GM06990 (cell line): ENCODE results near the gene RNF217.

ENCODE experiments used
- DNase-seq: peaks from one replicate; pipeline ENCODE4 v3.0.0-alpha.2; 2011; ENCODE audit not compliant: insufficient read length; ENCODE audit errors: extremely low read depth
- H3K27me3 ChIP-seq: replicated peaks from 2 replicates; pipeline ENCODE4 v1.6.0; 2011; ENCODE audit warnings: low read length; ENCODE audit not compliant: control insufficient read depth, insufficient read depth
- H3K36me3 ChIP-seq: 2 replicates; pipeline ENCODE4 v1.5.1; 2011; ENCODE audit warnings: low read length; ENCODE audit not compliant: control insufficient read depth, insufficient read depth
- H3K4me3 ChIP-seq: replicated peaks from 2 replicates; pipeline ENCODE4 v1.5.1; 2011; ENCODE audit warnings: low read depth, mild to moderate bottlenecking, control low read depth, low read length
- TF ChIP-seq, protein P1 (sequence below): IDR thresholded peaks from 2 replicates; pipeline ENCODE4 v1.5.1; 2011; ENCODE audit warnings: low read length, control low read depth, mild to moderate bottlenecking, inconsistent platforms; ENCODE audit not compliant: insufficient read depth, poor library complexity, severe bottlenecking

Gene RNF217

DNA sequence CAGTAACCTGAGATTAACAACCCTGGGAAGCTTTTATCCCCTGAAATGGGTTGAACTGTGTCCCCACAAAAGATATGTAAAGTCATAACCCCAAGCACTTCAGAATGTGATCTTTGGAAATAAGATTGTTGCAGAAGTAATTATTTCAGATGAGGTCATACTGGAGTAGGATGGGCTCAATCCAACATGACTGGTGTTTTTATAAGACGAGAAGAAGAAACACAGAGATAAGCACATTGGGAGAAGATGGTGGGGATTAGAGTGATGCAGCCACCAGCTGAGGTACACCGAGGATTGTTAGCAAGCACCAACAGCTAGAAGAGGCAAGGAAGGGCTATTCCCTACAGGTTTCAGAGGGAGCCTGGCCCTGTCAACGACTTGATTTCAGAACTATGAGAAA is 12.5 kb upstream of the RNF217 start:
- DNase-seq = no peak
- Histone ChIP-seq H3K36me3 (no peaks in the 10 kb centered on the region), H3K27me3 (no peaks in the 10 kb centered on the region), H3K4me3 (no peak overlapping the region)
- TF ChIP-seq, protein P1, sequence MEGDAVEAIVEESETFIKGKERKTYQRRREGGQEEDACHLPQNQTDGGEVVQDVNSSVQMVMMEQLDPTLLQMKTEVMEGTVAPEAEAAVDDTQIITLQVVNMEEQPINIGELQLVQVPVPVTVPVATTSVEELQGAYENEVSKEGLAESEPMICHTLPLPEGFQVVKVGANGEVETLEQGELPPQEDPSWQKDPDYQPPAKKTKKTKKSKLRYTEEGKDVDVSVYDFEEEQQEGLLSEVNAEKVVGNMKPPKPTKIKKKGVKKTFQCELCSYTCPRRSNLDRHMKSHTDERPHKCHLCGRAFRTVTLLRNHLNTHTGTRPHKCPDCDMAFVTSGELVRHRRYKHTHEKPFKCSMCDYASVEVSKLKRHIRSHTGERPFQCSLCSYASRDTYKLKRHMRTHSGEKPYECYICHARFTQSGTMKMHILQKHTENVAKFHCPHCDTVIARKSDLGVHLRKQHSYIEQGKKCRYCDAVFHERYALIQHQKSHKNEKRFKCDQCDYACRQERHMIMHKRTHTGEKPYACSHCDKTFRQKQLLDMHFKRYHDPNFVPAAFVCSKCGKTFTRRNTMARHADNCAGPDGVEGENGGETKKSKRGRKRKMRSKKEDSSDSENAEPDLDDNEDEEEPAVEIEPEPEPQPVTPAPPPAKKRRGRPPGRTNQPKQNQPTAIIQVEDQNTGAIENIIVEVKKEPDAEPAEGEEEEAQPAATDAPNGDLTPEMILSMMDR = no peak

DNA sequence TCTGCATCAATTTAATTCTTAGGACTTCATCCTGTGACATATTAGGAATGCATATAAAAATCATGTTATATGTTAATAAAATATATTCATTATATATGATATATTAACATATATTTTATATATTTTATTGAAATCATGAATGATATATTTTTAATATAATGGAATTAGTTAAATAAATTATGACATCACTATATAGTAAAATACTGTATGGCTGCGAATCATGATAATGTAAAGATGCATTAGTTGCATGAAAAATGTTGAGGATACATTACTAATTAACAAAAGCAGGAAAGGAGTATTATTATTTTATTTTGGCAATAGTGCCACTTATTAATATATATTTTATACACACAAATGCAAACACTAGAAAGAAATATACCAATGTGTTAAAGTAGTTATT is 8.4 kb upstream of the RNF217 start:
- H3K36me3 ChIP-seq = no peaks in the 10 kb centered on the region
- TF ChIP-seq, protein P1 = no peak
- no peak overlapping the region for H3K4me3 ChIP-seq
- H3K27me3 ChIP-seq = no peaks in the 10 kb centered on the region
- no peak for DNase-seq

DNA sequence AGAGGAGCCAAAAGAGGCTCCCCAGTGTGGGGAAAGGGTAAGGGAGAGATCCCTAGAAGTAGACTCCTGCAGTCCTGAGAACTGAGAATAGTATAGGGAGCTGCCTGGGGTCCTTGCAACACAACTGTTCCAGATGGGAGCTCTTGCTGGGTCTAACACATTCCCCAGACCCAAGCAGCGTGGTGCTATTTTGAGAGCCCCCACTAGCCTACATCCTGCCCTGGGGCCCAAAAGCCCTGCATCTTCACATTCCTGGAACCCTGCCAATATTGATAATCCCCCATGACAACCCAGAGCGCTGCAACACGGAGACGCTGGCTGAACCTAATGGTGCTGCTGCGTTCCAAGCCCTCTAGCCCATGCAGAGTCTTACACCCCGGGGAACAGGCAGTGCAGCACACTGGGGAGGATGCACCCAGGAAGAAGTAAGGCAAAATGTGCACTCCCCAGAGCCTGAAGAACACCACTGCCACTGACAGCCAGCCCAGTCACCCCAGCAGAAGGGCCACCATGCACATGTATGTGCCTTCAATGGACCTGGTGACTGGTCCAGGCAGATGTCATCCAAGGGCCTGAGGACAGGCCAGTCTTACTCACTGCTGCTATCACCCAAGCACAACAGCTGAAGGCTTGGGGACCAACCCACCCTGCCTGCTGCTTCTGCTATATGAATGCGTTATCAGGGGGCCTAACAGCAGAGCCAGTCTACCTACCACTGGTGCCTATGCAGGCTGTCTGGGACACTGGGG is 7.0 kb upstream of the RNF217 start:
- TF ChIP-seq, protein P1 = no peak
- DNase-seq = no peak

DNA sequence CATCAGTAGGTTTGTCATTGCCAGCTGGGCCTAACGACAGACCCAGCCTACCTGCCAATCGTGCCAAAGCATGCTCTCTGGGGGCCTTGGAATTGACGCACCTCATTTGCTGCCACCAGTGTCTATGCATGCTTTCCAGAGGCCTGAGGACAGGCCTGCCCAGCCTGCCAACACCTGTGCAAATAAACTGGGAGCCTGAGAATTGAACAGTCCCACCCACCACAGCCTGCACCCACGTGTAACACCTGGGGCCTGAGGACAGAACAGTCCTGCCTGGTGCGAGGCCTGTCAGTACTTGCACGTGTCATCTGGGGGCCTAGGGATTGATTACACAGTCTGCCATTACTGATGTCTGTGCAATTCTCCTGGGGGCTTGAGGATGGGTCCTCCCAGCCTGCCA is 6.2 kb upstream of the RNF217 start:
- no peak for DNase-seq
- TF ChIP-seq, protein P1 = no peak

More for the DNA sequence above, 7.0 kb upstream of the RNF217 start:
- Histone ChIP-seq H3K4me3 (no peak overlapping the region), H3K27me3 (no peaks in the 10 kb centered on the region), H3K36me3 (no peaks in the 10 kb centered on the region)

DNA sequence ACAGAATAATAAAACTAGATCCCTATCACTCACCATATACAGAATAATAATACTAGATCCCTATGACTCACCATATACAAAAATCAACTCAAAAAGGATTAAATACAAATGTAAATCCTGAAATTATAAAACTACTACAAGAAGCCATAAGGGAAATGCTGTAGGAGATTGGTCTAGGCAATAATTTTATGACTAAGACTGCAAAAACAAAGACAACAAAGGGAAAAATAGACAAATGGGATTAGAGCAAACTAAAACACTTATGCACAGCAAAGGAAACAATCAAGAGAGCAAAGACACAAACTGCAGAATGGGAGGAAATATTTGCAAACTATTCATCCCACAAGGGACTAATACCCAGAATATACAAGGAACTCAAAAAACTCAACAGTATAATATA is 4.1 kb upstream of the RNF217 start:
- DNase-seq = no peak
- H3K4me3 ChIP-seq = no peak overlapping the region
- TF ChIP-seq, protein P1 = no peak

More for the DNA sequence above, 6.2 kb upstream of the RNF217 start:
- Histone ChIP-seq H3K36me3 (no peaks in the 10 kb centered on the region), H3K27me3 (no peaks in the 10 kb centered on the region), H3K4me3 (no peak overlapping the region)

More for the DNA sequence above, 4.1 kb upstream of the RNF217 start:
- Histone ChIP-seq H3K27me3 (no peaks in the 10 kb centered on the region), H3K36me3 (no peaks in the 10 kb centered on the region)
